ENCODE measurements around the gene OPCML. TPM values are rescaled to one million over a fixed set of nuclear protein-coding genes. Genes with fewer than 3 reads are reported as not detected.

OPCML gene
- total RNA-seq, 1 experiment from 2014 or later = not detected

GRCh38 chr11:132422722-132423121 lies 1109.6 kb downstream of the OPCML start:
- no peaks in the 10 kb centered on the region for H3K9me3 ChIP-seq (ENCODE audit: insufficient read depth, low read depth)
- H4K20me1 ChIP-seq (ENCODE audit: insufficient read depth) = no peaks in the 10 kb centered on the region
- CTCF ChIA-PET = no interaction called here
- no peaks in the 10 kb centered on the region for H3K9me2 ChIP-seq (ENCODE audit: insufficient read depth)
- H3K4me2 ChIP-seq = no peak overlapping the region
- no peak overlapping the region for H3K27ac ChIP-seq
- no peak for DNase-seq
- TF ChIP-seq CTCF (conservative IDR thresholded peaks at IDR 0.05) (no peak), EZH2 (IDR thresholded peaks at IDR 0.05; ENCODE audit: low read depth) (no peak)
- POLR2A ChIA-PET (ENCODE audit: unreplicated experiment) = no interaction called here
- no peaks in the 10 kb centered on the region for H3F3A ChIP-seq (ENCODE audit: insufficient read depth, low read depth)
- H3K4me1 ChIP-seq (replicated peaks; ENCODE audit: insufficient read depth) = no peaks in the 10 kb centered on the region
- no peak overlapping the region for H3K4me3 ChIP-seq
- intact Hi-C loops (cut with micrococcal nuclease; ENCODE audit: unreplicated experiment) = no loop called here
- H2AFZ ChIP-seq = no peak overlapping the region
- no TSS peak for BruUV-seq (replicated peaks)
- no peaks in the 10 kb centered on the region for H3K36me3 ChIP-seq (ENCODE audit: low read depth)
- no peaks in the 10 kb centered on the region for H3K27me3 ChIP-seq (ENCODE audit: insufficient read depth, low read depth)
- H3K79me2 ChIP-seq (ENCODE audit: low read depth) = no peaks in the 10 kb centered on the region

- Histone ChIP-seq H3K27me3 (ENCODE audit: insufficient read depth, low read depth) (no peaks in the 10 kb centered on the region), H2AFZ (no peak overlapping the region), H4K20me1 (ENCODE audit: insufficient read depth) (no peaks in the 10 kb centered on the region), H3K79me2 (ENCODE audit: low read depth) (no peaks in the 10 kb centered on the region), H3K27ac (no peak overlapping the region), H3K4me1 (replicated peaks; ENCODE audit: insufficient read depth) (no peaks in the 10 kb centered on the region), H3K4me3 (no peak overlapping the region), H3K36me3 (ENCODE audit: low read depth) (no peaks in the 10 kb centered on the region), H3K9me3 (ENCODE audit: insufficient read depth, low read depth) (no peaks in the 10 kb centered on the region), H3K4me2 (no peak overlapping the region), H3K9me2 (ENCODE audit: insufficient read depth) (no peaks in the 10 kb centered on the region), H3F3A (ENCODE audit: insufficient read depth, low read depth) (no peaks in the 10 kb centered on the region)
- CTCF ChIA-PET = no interaction called here
- BruUV-seq (replicated peaks) = no TSS peak
- TF ChIP-seq EZH2 (IDR thresholded peaks at IDR 0.05; ENCODE audit: low read depth) = no peak
- TF ChIP-seq CTCF (conservative IDR thresholded peaks at IDR 0.05) = no peak
- intact Hi-C loops (cut with micrococcal nuclease; ENCODE audit: unreplicated experiment) = no loop called here
- DNase-seq = no peak
- POLR2A ChIA-PET (ENCODE audit: unreplicated experiment) = no interaction called here
Observed at GRCh38 chr11:132421555-132421954, 1110.7 kb downstream of the OPCML start.

GRCh38 chr11:132414451-132414850 lies 1117.8 kb downstream of the OPCML start:
- ChIA-PET CTCF (no interaction called here), POLR2A (ENCODE audit: unreplicated experiment) (no interaction called here)
- H3K9me2 ChIP-seq (ENCODE audit: insufficient read depth) = no peaks in the 10 kb centered on the region
- no peaks in the 10 kb centered on the region for H3K4me1 ChIP-seq (replicated peaks; ENCODE audit: insufficient read depth)
- DNase-seq = no peak
- H3K36me3 ChIP-seq (ENCODE audit: low read depth) = no peaks in the 10 kb centered on the region
- no peak overlapping the region for H3K4me2 ChIP-seq
- no TSS peak for BruUV-seq (replicated peaks)
- no peaks in the 10 kb centered on the region for H3K79me2 ChIP-seq (ENCODE audit: low read depth)
- H3K4me3 ChIP-seq = no peak overlapping the region
- H4K20me1 ChIP-seq (ENCODE audit: insufficient read depth) = no peaks in the 10 kb centered on the region
- intact Hi-C loops (cut with micrococcal nuclease; ENCODE audit: unreplicated experiment) = no loop called here
- no peak overlapping the region for H2AFZ ChIP-seq
- TF ChIP-seq EZH2 (IDR thresholded peaks at IDR 0.05; ENCODE audit: low read depth) (no peak), CTCF (conservative IDR thresholded peaks at IDR 0.05) (no peak)
- no peaks in the 10 kb centered on the region for H3K27me3 ChIP-seq (ENCODE audit: insufficient read depth, low read depth)
- H3K27ac ChIP-seq = no peak overlapping the region
- H3F3A ChIP-seq (ENCODE audit: insufficient read depth, low read depth) = no peaks in the 10 kb centered on the region
- no peaks in the 10 kb centered on the region for H3K9me3 ChIP-seq (ENCODE audit: insufficient read depth, low read depth)

Measured in PC-9 (cell line).